ENCODE measurements around the gene ATXN10. TPM values are rescaled to one million over a fixed set of nuclear protein-coding genes. Genes with fewer than 3 reads are reported as not detected.

ATXN10 gene
- total and polyA plus RNA-seq, 2 donors (not counting 1 experiment from before 2014, with no cell fraction given): 52.3 to 95.5 TPM

- H3K27ac Mint-ChIP-seq: no peak overlapping the region
- H3K27me3 Mint-ChIP-seq: no peaks in the 10 kb centered on the region
- POLR2A ChIA-PET: no interaction called here
Observed at GRCh38 chr22:45840483-45840882, 168.8 kb downstream of the ATXN10 start.

More at GRCh38 chr22:45840483-45840882, 168.8 kb downstream of the ATXN10 start:
- CTCF ChIA-PET: no interaction called here
- intact Hi-C loops (cut with micrococcal nuclease): no loop called here
- ATAC-seq (ENCODE audit: low read depth) (no peak), DNase-seq (no peak)
- H3K4me1 ChIP-seq (ENCODE audit: control insufficient read depth in 2 of 2, insufficient read depth in 2 of 2, low read length in 2 of 2): no peaks in the 10 kb centered on the region
- H3K4me3 ChIP-seq (ENCODE audit: control extremely low read depth in 1 of 5, extremely low read depth in 1 of 5, insufficient read depth in 1 of 5, low read depth in 2 of 5, low read length in 4 of 5): no peak overlapping the region
- H4K20me1 ChIP-seq (ENCODE audit: control insufficient read depth, insufficient read depth, low read length, poor library complexity, severe bottlenecking): no peaks in the 10 kb centered on the region
- no peak overlapping the region for H2AFZ ChIP-seq (ENCODE audit: insufficient read depth, low read depth, low read length, poor library complexity, severe bottlenecking)
- H3K9ac ChIP-seq (ENCODE audit: low read length): no peak overlapping the region
- no peak overlapping the region for H3K4me3 Mint-ChIP-seq
- TF ChIP-seq EZH2 (IDR thresholded peaks at IDR 0.05; ENCODE audit: borderline replicate concordance, insufficient read depth, low read depth, low read length, poor library complexity, severe bottlenecking) (no peak), CTCF (IDR thresholded peaks at IDR 0.05) (no peak)
- no peaks in the 10 kb centered on the region for H3K9me3 ChIP-seq (ENCODE audit: control extremely low read depth in 1 of 3, control insufficient read depth in 2 of 3, insufficient read depth in 1 of 3, low read length in 2 of 3)
- no peak overlapping the region for H3K27ac ChIP-seq (ENCODE audit: low read length in 2 of 2)
- no peaks in the 10 kb centered on the region for H3K27me3 ChIP-seq (replicated peaks in 1 of 4; ENCODE audit: control extremely low read depth in 1 of 4, control insufficient read depth in 3 of 4, insufficient read depth in 4 of 4, low read length in 3 of 4)
- H3K4me2 ChIP-seq (replicated peaks; ENCODE audit: low read depth, low read length, poor library complexity, severe bottlenecking): no peak overlapping the region
- H3K9me3 Mint-ChIP-seq (ENCODE audit: insufficient read depth): no peaks in the 10 kb centered on the region
- H3K36me3 ChIP-seq (replicated peaks in 1 of 2; ENCODE audit: control extremely low read depth in 1 of 2, control insufficient read depth in 1 of 2, extremely low read depth in 1 of 2, insufficient read depth in 2 of 2, low read length in 1 of 2): peaks cover 0 to 22% of the 10 kb centered on the region in 2 experiments
- H3K4me1 Mint-ChIP-seq: peaks cover 3% of the 10 kb centered on the region
- 50% methylated on average over 2 of the region's 8 CpGs for WGBS (ENCODE audit: insufficient coverage)
- no peaks in the 10 kb centered on the region for H3K79me2 ChIP-seq (ENCODE audit: control insufficient read depth, insufficient read depth, low read length)
